ENCODE data around the gene ADSS1. TPM values are rescaled to one million over a fixed set of nuclear protein-coding genes. Genes with fewer than 3 reads are reported as not detected.
A peak's percentile ranks its signal among the peaks of the same experiment; 100 is the strongest.

ADSS1 gene
- total RNA-seq, 1 experiment from 2014 or later, result 4.2 TPM

DNA sequence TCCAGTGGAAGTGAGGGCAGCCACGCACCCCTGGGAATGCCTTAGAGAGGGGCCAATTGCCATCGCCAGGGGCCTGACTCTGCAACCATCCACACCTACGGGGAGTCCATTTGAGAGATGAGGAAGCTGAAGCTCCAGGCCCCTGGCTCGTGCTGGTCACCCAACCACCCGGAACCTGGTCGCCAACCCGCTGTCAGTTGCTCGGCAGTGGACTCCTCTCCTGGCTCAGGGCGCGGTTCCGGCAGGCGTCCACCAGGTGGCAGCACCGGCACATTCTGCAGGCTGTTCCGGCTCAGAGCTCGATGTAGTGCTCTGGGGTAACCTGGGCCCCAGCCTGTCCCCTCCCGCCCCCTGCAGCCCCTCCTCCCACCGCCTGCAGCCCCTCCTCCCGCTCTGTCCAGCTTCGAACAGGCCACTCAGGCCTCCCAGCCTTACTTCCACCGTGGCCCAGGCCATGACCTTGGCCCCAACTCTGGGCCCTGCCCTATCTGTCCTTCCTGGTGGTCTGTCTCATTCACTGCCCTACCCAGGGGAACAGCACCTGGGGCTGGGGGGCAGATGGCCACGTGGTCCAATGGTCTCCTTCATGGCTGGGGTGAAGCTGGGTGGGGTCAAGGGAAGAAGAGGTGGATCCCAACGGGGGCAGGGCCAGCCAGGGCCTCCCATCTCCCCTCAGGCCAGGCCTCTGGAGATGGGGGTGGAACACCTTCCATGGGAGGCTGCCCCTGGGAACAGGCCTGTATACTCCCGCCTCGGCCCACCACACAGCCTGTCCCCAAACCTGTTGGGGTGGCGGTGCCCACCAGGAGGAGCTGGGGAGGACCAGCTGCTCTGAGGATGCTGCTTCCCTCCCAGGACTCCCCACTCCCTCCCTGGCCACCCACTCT lies 44.7 kb downstream of the ADSS1 start:
- peak; percentile 81 for DNase-seq (ENCODE audit: low read depth, low spot score)
- in situ Hi-C loops (cut with HindIII; ENCODE audit: low pct_unique_long_range_greater_than_20kb, low sequenced_read_pairs), result no loop called here

GRCh38 chr14:104769324-104770071 lies 45.5 kb downstream of the ADSS1 start:
- in situ Hi-C loops (cut with HindIII; ENCODE audit: low pct_unique_long_range_greater_than_20kb, low sequenced_read_pairs), result no loop called here
- DNase-seq (ENCODE audit: low read depth, low spot score), result no peak

- in situ Hi-C loops (cut with HindIII; ENCODE audit: low pct_unique_long_range_greater_than_20kb, low sequenced_read_pairs), result no loop called here
- DNase-seq (ENCODE audit: low read depth, low spot score), result no peak
Observed at GRCh38 chr14:104770072-104770579, 46.1 kb downstream of the ADSS1 start.

- DNase-seq (ENCODE audit: low read depth, low spot score), result peak; percentile 30
- in situ Hi-C loops (cut with HindIII; ENCODE audit: low pct_unique_long_range_greater_than_20kb, low sequenced_read_pairs), result no loop called here
Observed at GRCh38 chr14:104770851-104771272, 46.8 kb downstream of the ADSS1 start.

DNA sequence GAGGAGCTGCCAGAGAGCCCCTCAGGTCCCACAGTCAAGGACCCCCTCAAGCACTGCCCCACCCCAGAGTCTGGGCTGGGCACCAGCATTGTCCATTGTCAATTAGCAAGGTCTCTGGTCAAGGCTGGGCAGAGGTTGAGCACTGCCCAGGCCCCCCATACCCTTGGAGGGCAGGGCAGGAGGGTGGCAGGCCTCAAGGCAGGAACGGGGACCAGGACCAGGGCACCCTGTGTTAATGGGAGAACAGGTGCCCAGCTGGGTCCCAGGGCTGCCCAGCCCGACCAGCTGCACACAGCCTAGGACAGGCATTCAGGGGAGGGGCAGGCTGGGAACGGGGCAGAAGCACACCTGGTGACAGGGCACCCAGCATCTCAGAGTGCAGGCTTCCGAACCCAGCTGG lies 47.3 kb downstream of the ADSS1 start:
- in situ Hi-C loops (cut with HindIII; ENCODE audit: low pct_unique_long_range_greater_than_20kb, low sequenced_read_pairs), result no loop called here
- DNase-seq (ENCODE audit: low read depth, low spot score), result no peak

GRCh38 chr14:104771918-104772706 lies 48.1 kb downstream of the ADSS1 start:
- in situ Hi-C loops (cut with HindIII; ENCODE audit: low pct_unique_long_range_greater_than_20kb, low sequenced_read_pairs), result no loop called here
- DNase-seq (ENCODE audit: low read depth, low spot score), result no peak

- in situ Hi-C loops (cut with HindIII; ENCODE audit: low pct_unique_long_range_greater_than_20kb, low sequenced_read_pairs), result no loop called here
Observed at GRCh38 chr14:104772707-104773504, 48.9 kb downstream of the ADSS1 start.

GRCh38 chr14:104773505-104774452 lies 49.8 kb downstream of the ADSS1 start:
- in situ Hi-C loops (cut with HindIII; ENCODE audit: low pct_unique_long_range_greater_than_20kb, low sequenced_read_pairs), result no loop called here
- DNase-seq (ENCODE audit: low read depth, low spot score), result no peak

More at GRCh38 chr14:104772707-104773504, 48.9 kb downstream of the ADSS1 start:
- DNase-seq (ENCODE audit: low read depth, low spot score), result no peak

- in situ Hi-C loops (cut with HindIII; ENCODE audit: low pct_unique_long_range_greater_than_20kb, low sequenced_read_pairs), result no loop called here
- DNase-seq (ENCODE audit: low read depth, low spot score), result no peak
Observed at GRCh38 chr14:104774453-104775072, 50.5 kb downstream of the ADSS1 start.

DNA sequence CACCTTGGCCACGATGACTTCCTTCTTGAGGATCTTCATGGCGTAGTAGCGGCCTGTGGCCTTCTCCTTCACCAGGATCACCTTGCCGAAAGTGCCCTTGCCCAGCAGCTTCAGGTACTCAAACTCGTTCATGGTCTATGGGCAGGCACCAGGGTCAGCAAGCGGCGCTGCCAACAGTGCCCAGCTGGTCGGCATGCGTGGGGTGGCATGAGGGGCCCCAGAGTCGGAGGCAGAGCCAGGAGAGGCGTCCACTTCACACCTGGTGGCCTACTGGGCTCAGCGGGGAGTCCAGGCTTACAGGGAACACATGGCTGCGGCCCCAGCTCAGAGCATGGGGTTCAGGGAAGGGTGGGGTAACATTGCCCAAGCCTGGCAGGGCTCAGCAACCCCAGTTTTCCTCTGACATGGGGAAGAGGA lies 51.1 kb downstream of the ADSS1 start:
- DNase-seq (ENCODE audit: low read depth, low spot score), result no peak
- in situ Hi-C loops (cut with HindIII; ENCODE audit: low pct_unique_long_range_greater_than_20kb, low sequenced_read_pairs), result no loop called here

DNA sequence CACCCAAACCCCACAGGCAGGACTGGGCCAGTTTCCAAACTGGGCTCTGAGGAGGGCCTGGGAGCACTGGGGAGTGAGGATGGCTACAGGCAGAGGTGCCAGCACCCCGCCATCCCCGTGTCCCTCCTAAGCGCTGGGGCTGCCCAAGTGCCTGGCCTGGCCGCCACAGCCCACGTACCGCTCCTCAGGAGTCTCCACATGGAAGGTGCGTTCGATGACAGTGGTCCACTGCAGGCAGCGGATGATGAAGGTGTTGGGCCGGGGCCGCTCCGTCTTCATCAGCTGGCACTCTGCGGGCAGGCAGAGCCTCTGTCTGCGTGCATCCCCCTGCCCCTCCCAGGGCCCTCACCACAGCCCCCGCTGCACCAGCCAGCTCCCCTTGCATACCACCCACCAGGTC lies 52.5 kb downstream of the ADSS1 start:
- in situ Hi-C loops (cut with HindIII; ENCODE audit: low pct_unique_long_range_greater_than_20kb, low sequenced_read_pairs), result no loop called here
- no peak for DNase-seq (ENCODE audit: low read depth, low spot score)

- in situ Hi-C loops (cut with HindIII; ENCODE audit: low pct_unique_long_range_greater_than_20kb, low sequenced_read_pairs), result no loop called here
- no peak for DNase-seq (ENCODE audit: low read depth, low spot score)
Observed at GRCh38 chr14:104776961-104777807, 53.2 kb downstream of the ADSS1 start.

DNA sequence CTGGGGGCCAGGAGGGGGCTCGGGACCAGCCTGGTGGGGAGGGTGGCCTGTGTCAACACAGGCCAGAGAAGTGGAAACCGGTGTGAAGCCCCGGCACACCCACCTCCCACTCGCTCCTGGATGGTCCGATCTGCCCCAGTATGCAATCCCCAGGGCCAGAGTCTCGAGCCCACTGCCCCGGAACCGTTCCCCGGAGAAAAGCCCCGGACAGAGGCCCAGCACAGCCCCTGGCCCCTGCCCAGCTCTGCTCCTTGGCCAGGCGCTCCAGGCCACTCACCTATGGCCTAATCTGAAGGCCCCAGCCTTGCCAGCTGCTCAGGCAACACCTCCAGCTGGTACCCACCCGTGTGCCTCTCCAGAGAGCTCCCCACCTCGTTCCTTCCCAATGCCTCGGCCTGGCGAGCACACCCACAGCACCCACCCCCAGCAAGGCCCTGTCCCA lies 53.8 kb downstream of the ADSS1 start:
- no peak for DNase-seq (ENCODE audit: low read depth, low spot score)
- in situ Hi-C loops (cut with HindIII; ENCODE audit: low pct_unique_long_range_greater_than_20kb, low sequenced_read_pairs), result no loop called here

DNA sequence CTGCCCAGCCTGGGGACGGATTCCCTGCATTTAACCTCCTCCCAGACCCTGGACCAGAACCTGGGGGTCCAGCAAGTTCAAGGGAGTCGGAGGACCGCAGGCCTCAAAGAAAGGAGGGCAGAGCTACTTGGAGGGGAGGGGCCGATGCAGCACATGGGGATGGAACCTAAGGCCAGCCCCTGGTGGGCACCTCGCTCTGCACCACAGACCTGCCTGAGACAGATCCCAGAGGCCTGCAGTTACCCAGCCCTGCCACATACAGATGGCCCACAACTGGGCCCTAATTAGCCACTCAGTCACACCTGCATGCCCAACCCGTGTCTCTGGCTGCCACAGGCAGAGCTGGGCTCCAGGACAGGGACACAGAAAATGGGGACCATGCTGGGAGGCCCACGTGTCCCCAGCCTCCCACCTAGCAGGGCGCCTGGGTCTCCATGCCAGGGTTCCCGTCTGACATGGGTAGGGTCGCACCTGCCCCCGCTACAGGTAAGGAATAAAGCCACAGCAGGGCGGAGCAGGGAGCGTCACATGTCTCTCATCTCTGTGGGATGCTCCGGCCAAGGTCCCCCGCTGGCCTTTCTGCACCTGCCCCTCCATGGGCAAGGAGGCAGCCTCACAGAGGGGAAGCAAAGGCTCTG lies 54.8 kb downstream of the ADSS1 start:
- in situ Hi-C loops (cut with HindIII; ENCODE audit: low pct_unique_long_range_greater_than_20kb, low sequenced_read_pairs), result no loop called here
- no peak for DNase-seq (ENCODE audit: low read depth, low spot score)

Data from SK-MEL-5 (cell line).